ENCODE measurements around the gene HSD3B7. TPM values are rescaled to one million over a fixed set of nuclear protein-coding genes. Genes with fewer than 3 reads are reported as not detected.

The HSD3B7 gene
- total and polyA plus RNA-seq, 2 of the 8 experiments (the other 6 are each of a cell fraction or from before 2014, with no cell fraction given), result 2.9 to 6.6 TPM

DNA sequence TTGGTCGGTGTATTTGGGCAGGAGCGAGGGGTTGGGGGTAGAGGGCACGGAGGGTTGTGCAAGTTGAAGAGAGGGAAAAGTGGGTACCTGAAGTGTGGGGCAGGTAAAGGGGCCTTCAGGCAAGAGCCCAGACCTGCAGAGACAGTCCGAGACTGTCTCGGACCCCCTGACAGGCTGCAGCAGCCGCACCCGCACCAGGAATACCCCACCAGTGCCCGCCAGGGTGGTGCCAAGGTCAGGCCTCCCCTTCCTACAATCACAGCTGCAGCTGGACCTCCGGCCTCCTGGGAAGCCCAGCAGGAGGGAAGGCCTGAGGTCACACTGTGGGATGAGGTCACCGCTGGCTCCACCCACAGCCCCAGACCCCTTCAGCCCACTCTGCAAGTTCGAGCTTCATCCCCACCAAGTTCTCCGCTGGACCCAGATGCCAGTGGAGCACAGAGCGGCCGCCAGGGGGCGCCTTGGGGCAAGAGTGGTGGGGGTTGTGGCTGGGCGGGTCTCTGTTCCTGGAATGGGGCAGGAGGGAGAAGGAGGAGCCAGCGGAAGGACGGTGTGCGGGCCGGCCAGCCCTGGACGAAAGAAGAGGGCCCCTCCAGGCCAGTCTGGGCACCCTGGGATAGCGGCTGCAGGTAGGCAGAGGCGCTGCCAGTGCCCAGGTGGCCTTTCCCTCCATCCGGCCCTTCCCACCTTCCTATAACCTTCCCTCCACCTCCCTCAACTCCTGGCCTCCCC is at the start of gene HSD3B7 (continued):
- TF ChIP-seq, protein P1, sequence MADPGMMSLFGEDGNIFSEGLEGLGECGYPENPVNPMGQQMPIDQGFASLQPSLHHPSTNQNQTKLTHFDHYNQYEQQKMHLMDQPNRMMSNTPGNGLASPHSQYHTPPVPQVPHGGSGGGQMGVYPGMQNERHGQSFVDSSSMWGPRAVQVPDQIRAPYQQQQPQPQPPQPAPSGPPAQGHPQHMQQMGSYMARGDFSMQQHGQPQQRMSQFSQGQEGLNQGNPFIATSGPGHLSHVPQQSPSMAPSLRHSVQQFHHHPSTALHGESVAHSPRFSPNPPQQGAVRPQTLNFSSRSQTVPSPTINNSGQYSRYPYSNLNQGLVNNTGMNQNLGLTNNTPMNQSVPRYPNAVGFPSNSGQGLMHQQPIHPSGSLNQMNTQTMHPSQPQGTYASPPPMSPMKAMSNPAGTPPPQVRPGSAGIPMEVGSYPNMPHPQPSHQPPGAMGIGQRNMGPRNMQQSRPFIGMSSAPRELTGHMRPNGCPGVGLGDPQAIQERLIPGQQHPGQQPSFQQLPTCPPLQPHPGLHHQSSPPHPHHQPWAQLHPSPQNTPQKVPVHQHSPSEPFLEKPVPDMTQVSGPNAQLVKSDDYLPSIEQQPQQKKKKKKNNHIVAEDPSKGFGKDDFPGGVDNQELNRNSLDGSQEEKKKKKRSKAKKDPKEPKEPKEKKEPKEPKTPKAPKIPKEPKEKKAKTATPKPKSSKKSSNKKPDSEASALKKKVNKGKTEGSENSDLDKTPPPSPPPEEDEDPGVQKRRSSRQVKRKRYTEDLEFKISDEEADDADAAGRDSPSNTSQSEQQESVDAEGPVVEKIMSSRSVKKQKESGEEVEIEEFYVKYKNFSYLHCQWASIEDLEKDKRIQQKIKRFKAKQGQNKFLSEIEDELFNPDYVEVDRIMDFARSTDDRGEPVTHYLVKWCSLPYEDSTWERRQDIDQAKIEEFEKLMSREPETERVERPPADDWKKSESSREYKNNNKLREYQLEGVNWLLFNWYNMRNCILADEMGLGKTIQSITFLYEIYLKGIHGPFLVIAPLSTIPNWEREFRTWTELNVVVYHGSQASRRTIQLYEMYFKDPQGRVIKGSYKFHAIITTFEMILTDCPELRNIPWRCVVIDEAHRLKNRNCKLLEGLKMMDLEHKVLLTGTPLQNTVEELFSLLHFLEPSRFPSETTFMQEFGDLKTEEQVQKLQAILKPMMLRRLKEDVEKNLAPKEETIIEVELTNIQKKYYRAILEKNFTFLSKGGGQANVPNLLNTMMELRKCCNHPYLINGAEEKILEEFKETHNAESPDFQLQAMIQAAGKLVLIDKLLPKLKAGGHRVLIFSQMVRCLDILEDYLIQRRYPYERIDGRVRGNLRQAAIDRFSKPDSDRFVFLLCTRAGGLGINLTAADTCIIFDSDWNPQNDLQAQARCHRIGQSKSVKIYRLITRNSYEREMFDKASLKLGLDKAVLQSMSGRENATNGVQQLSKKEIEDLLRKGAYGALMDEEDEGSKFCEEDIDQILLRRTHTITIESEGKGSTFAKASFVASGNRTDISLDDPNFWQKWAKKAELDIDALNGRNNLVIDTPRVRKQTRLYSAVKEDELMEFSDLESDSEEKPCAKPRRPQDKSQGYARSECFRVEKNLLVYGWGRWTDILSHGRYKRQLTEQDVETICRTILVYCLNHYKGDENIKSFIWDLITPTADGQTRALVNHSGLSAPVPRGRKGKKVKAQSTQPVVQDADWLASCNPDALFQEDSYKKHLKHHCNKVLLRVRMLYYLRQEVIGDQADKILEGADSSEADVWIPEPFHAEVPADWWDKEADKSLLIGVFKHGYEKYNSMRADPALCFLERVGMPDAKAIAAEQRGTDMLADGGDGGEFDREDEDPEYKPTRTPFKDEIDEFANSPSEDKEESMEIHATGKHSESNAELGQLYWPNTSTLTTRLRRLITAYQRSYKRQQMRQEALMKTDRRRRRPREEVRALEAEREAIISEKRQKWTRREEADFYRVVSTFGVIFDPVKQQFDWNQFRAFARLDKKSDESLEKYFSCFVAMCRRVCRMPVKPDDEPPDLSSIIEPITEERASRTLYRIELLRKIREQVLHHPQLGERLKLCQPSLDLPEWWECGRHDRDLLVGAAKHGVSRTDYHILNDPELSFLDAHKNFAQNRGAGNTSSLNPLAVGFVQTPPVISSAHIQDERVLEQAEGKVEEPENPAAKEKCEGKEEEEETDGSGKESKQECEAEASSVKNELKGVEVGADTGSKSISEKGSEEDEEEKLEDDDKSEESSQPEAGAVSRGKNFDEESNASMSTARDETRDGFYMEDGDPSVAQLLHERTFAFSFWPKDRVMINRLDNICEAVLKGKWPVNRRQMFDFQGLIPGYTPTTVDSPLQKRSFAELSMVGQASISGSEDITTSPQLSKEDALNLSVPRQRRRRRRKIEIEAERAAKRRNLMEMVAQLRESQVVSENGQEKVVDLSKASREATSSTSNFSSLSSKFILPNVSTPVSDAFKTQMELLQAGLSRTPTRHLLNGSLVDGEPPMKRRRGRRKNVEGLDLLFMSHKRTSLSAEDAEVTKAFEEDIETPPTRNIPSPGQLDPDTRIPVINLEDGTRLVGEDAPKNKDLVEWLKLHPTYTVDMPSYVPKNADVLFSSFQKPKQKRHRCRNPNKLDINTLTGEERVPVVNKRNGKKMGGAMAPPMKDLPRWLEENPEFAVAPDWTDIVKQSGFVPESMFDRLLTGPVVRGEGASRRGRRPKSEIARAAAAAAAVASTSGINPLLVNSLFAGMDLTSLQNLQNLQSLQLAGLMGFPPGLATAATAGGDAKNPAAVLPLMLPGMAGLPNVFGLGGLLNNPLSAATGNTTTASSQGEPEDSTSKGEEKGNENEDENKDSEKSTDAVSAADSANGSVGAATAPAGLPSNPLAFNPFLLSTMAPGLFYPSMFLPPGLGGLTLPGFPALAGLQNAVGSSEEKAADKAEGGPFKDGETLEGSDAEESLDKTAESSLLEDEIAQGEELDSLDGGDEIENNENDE (IDR thresholded peaks at IDR 0.05; ENCODE audit: insufficient replicate concordance, low read length), result no peak
- TF ChIP-seq CBX5 (IDR thresholded peaks at IDR 0.05; ENCODE audit: low read depth, low read length) (no peak), SP1 (IDR thresholded peaks at IDR 0.05; ENCODE audit: low read depth, low read length) (0 out of 2 replicates have a peak, but pooled peaks have one; percentile 14), POLR2A (IDR thresholded peaks at IDR 0.05; ENCODE audit: control extremely low read depth in 1 of 2, low read depth in 2 of 2, low read length in 2 of 2) (peak in 1 of 2 experiments; percentile 60; a peak in 2 of 3 replicates), CTBP2 (IDR thresholded peaks at IDR 0.05; ENCODE audit: borderline replicate concordance, insufficient read depth, insufficient read length, low read length) (no peak), BACH1 (IDR thresholded peaks at IDR 0.05; ENCODE audit: low read length) (peak; percentile 35; the same call in 1 of the 2 replicates), TCF12 (IDR thresholded peaks at IDR 0.05; ENCODE audit: low read depth, low read length) (no peak), BRCA1 (IDR thresholded peaks at IDR 0.05; ENCODE audit: low read depth, low read length) (no peak), CREB1 (IDR thresholded peaks at IDR 0.05) (peak; percentile 61), RXRA (IDR thresholded peaks at IDR 0.05; ENCODE audit: insufficient read depth, low read depth, low read length) (0 out of 2 replicates have a peak, but pooled peaks have one; percentile 49), TEAD4 (IDR thresholded peaks at IDR 0.05; ENCODE audit: low read depth, low read length) (peak; percentile 29; the same call in 1 of the 2 replicates)

All from H1 (cell line).